ENCODE results near the gene WDFY4. TPM values are rescaled to one million over a fixed set of nuclear protein-coding genes. Genes with fewer than 3 reads are reported as not detected.

Gene WDFY4
- total RNA-seq, 2 experiments from 2014 or later, result 0.08 TPM; not detected in 1

- H3K4me1 Mint-ChIP-seq, result no peaks in the 10 kb centered on the region
- no peak overlapping the region for H3K4me3 Mint-ChIP-seq
- CTCF ChIA-PET, result no interaction called here
- H3K9me3 Mint-ChIP-seq, result no peaks in the 10 kb centered on the region
- no peak overlapping the region for H3K27ac Mint-ChIP-seq
- POLR2A ChIA-PET, result no interaction called here
- peaks cover 22% of the 10 kb centered on the region for H3K27me3 Mint-ChIP-seq
- DNase-seq, result no peak
- no peaks in the 10 kb centered on the region for H3K36me3 Mint-ChIP-seq (ENCODE audit: low read depth)
Measured at GRCh38 chr10:48813825-48814224, 129.2 kb downstream of the WDFY4 start.

- H3K36me3 Mint-ChIP-seq (ENCODE audit: low read depth), result no peaks in the 10 kb centered on the region
- H3K9me3 Mint-ChIP-seq, result no peaks in the 10 kb centered on the region
- no peaks in the 10 kb centered on the region for H3K4me1 Mint-ChIP-seq
- ChIA-PET CTCF (interaction anchor here (0.7 kb wide), 1 partner anchor 347 kb away, joined by 3 read pairs; no protein-coding TSS in a partner anchor), POLR2A (no interaction called here)
- no peak overlapping the region for H3K4me3 Mint-ChIP-seq
- H3K27me3 Mint-ChIP-seq, result peaks cover 22% of the 10 kb centered on the region
- no peak for DNase-seq
- H3K27ac Mint-ChIP-seq, result no peak overlapping the region
Measured at GRCh38 chr10:48814933-48815332, 130.3 kb downstream of the WDFY4 start.

GRCh38 chr10:48817141-48817540, 132.5 kb downstream of the WDFY4 start:
- H3K36me3 Mint-ChIP-seq (ENCODE audit: low read depth), result no peaks in the 10 kb centered on the region
- H3K27me3 Mint-ChIP-seq, result peaks cover 22% of the 10 kb centered on the region
- ChIA-PET CTCF (no interaction called here), POLR2A (no interaction called here)
- no peaks in the 10 kb centered on the region for H3K9me3 Mint-ChIP-seq
- H3K4me3 Mint-ChIP-seq, result no peak overlapping the region
- DNase-seq, result no peak
- peaks cover 2% of the 10 kb centered on the region for H3K4me1 Mint-ChIP-seq
- H3K27ac Mint-ChIP-seq, result no peak overlapping the region

GRCh38 chr10:48818081-48818480, 133.4 kb downstream of the WDFY4 start:
- POLR2A ChIA-PET, result no interaction called here
- CTCF ChIA-PET, result no interaction called here
- H3K4me1 Mint-ChIP-seq, result peaks cover 2% of the 10 kb centered on the region
- no peaks in the 10 kb centered on the region for H3K9me3 Mint-ChIP-seq
- H3K4me3 Mint-ChIP-seq, result no peak overlapping the region
- no peaks in the 10 kb centered on the region for H3K36me3 Mint-ChIP-seq (ENCODE audit: low read depth)
- DNase-seq, result no peak
- peaks cover 16% of the 10 kb centered on the region for H3K27me3 Mint-ChIP-seq
- H3K27ac Mint-ChIP-seq, result no peak overlapping the region

GRCh38 chr10:48818861-48819520, 134.3 kb downstream of the WDFY4 start:
- Mint-ChIP-seq H3K36me3 (ENCODE audit: low read depth) (no peaks in the 10 kb centered on the region), H3K27me3 (peaks cover 15% of the 10 kb centered on the region), H3K27ac (no peak overlapping the region), H3K9me3 (no peaks in the 10 kb centered on the region), H3K4me3 (no peak overlapping the region), H3K4me1 (peaks cover 2% of the 10 kb centered on the region)
- CTCF ChIA-PET, result no interaction called here
- POLR2A ChIA-PET, result no interaction called here
- DNase-seq, result no peak

- H3K27me3 Mint-ChIP-seq, result peaks cover 12% of the 10 kb centered on the region
- H3K9me3 Mint-ChIP-seq, result no peaks in the 10 kb centered on the region
- H3K27ac Mint-ChIP-seq, result no peak overlapping the region
- peaks cover 2% of the 10 kb centered on the region for H3K4me1 Mint-ChIP-seq
- POLR2A ChIA-PET, result no interaction called here
- DNase-seq, result no peak
- H3K4me3 Mint-ChIP-seq, result no peak overlapping the region
- CTCF ChIA-PET, result no interaction called here
- H3K36me3 Mint-ChIP-seq (ENCODE audit: low read depth), result no peaks in the 10 kb centered on the region
Measured at GRCh38 chr10:48819783-48820182, 135.1 kb downstream of the WDFY4 start.

GRCh38 chr10:48820231-48820630, 135.6 kb downstream of the WDFY4 start:
- no peak overlapping the region for H3K4me3 Mint-ChIP-seq
- no peaks in the 10 kb centered on the region for H3K9me3 Mint-ChIP-seq
- ChIA-PET POLR2A (no interaction called here), CTCF (no interaction called here)
- DNase-seq, result no peak
- peaks cover 2% of the 10 kb centered on the region for H3K4me1 Mint-ChIP-seq
- no peaks in the 10 kb centered on the region for H3K36me3 Mint-ChIP-seq (ENCODE audit: low read depth)
- no peak overlapping the region for H3K27ac Mint-ChIP-seq
- H3K27me3 Mint-ChIP-seq, result peaks cover 11% of the 10 kb centered on the region

- CTCF ChIA-PET, result no interaction called here
- H3K27ac Mint-ChIP-seq, result no peak overlapping the region
- POLR2A ChIA-PET, result no interaction called here
- peaks cover 9% of the 10 kb centered on the region for H3K27me3 Mint-ChIP-seq
- no peak for DNase-seq
- peaks cover 2% of the 10 kb centered on the region for H3K4me1 Mint-ChIP-seq
- H3K9me3 Mint-ChIP-seq, result no peaks in the 10 kb centered on the region
- H3K4me3 Mint-ChIP-seq, result no peak overlapping the region
- H3K36me3 Mint-ChIP-seq (ENCODE audit: low read depth), result no peaks in the 10 kb centered on the region
Measured at GRCh38 chr10:48820699-48821098, 136.0 kb downstream of the WDFY4 start.

GRCh38 chr10:48821111-48821510, 136.4 kb downstream of the WDFY4 start:
- no peaks in the 10 kb centered on the region for H3K36me3 Mint-ChIP-seq (ENCODE audit: low read depth)
- H3K9me3 Mint-ChIP-seq, result no peaks in the 10 kb centered on the region
- peaks cover 2% of the 10 kb centered on the region for H3K4me1 Mint-ChIP-seq
- no peak overlapping the region for H3K27ac Mint-ChIP-seq
- CTCF ChIA-PET, result no interaction called here
- H3K27me3 Mint-ChIP-seq, result peaks cover 10% of the 10 kb centered on the region
- H3K4me3 Mint-ChIP-seq, result no peak overlapping the region
- no peak for DNase-seq
- POLR2A ChIA-PET, result no interaction called here

GRCh38 chr10:48821692-48822091, 137.0 kb downstream of the WDFY4 start:
- H3K9me3 Mint-ChIP-seq, result no peaks in the 10 kb centered on the region

GRCh38 chr10:48833674-48834073, 149.0 kb downstream of the WDFY4 start:
- Mint-ChIP-seq H3K27me3 (peaks cover 11% of the 10 kb centered on the region), H3K4me3 (no peak overlapping the region), H3K9me3 (no peaks in the 10 kb centered on the region), H3K27ac (no peak overlapping the region), H3K36me3 (ENCODE audit: low read depth) (no peaks in the 10 kb centered on the region), H3K4me1 (no peaks in the 10 kb centered on the region)
- CTCF ChIA-PET, result no interaction called here
- DNase-seq, result no peak
- POLR2A ChIA-PET, result no interaction called here

More at GRCh38 chr10:48821692-48822091, 137.0 kb downstream of the WDFY4 start:
- CTCF ChIA-PET, result no interaction called here
- POLR2A ChIA-PET, result no interaction called here
- Mint-ChIP-seq H3K4me3 (no peak overlapping the region), H3K27ac (no peak overlapping the region), H3K36me3 (ENCODE audit: low read depth) (no peaks in the 10 kb centered on the region), H3K4me1 (peaks cover 2% of the 10 kb centered on the region), H3K27me3 (peaks cover 8% of the 10 kb centered on the region)
- DNase-seq, result no peak

- peaks cover 11% of the 10 kb centered on the region for H3K27me3 Mint-ChIP-seq
- H3K36me3 Mint-ChIP-seq (ENCODE audit: low read depth), result no peaks in the 10 kb centered on the region
- POLR2A ChIA-PET, result no interaction called here
- H3K4me1 Mint-ChIP-seq, result no peaks in the 10 kb centered on the region
- H3K4me3 Mint-ChIP-seq, result no peak overlapping the region
- CTCF ChIA-PET, result no interaction called here
- DNase-seq, result no peak
- no peak overlapping the region for H3K27ac Mint-ChIP-seq
- H3K9me3 Mint-ChIP-seq, result no peaks in the 10 kb centered on the region
Measured at GRCh38 chr10:48834189-48834965, 149.7 kb downstream of the WDFY4 start.

GRCh38 chr10:48835781-48836180, 151.1 kb downstream of the WDFY4 start:
- no peaks in the 10 kb centered on the region for H3K36me3 Mint-ChIP-seq (ENCODE audit: low read depth)
- POLR2A ChIA-PET, result no interaction called here
- H3K27ac Mint-ChIP-seq, result no peak overlapping the region
- no peak overlapping the region for H3K4me3 Mint-ChIP-seq
- no peaks in the 10 kb centered on the region for H3K9me3 Mint-ChIP-seq
- H3K27me3 Mint-ChIP-seq, result peaks cover 6% of the 10 kb centered on the region
- DNase-seq, result no peak
- CTCF ChIA-PET, result no interaction called here
- no peaks in the 10 kb centered on the region for H3K4me1 Mint-ChIP-seq

GRCh38 chr10:48836605-48837004, 151.9 kb downstream of the WDFY4 start:
- no peak for DNase-seq
- no peaks in the 10 kb centered on the region for H3K4me1 Mint-ChIP-seq
- ChIA-PET POLR2A (no interaction called here), CTCF (no interaction called here)
- no peaks in the 10 kb centered on the region for H3K36me3 Mint-ChIP-seq (ENCODE audit: low read depth)
- H3K27ac Mint-ChIP-seq, result no peak overlapping the region
- no peaks in the 10 kb centered on the region for H3K9me3 Mint-ChIP-seq
- H3K27me3 Mint-ChIP-seq, result peaks cover 6% of the 10 kb centered on the region
- H3K4me3 Mint-ChIP-seq, result no peak overlapping the region

All from activated CD4-positive, alpha-beta memory T cell treated with anti-CD3 and anti-CD28 coated beads, Interleukin-2, amount 10 ng/mL, durations not matched to agents 7 days and 5 days (primary cell).